H1 (cell line): ENCODE results near the gene JPH2. TPM values are rescaled to one million over a fixed set of nuclear protein-coding genes. Genes with fewer than 3 reads are reported as not detected.

Source experiments
- CTCF ChIA-PET: fragments of 300-600 bp; sonication (Branson Sonifier 250); formaldehyde crosslinking; loops from one replicate; lab custom pipeline; 2021; ENCODE audit not compliant: partially characterized antibody; lab: Charles Lee
- POLR2A ChIA-PET: fragments of 300-600 bp; sonication (Branson Sonifier 250); formaldehyde crosslinking; loops from one replicate; lab custom pipeline; 2021; ENCODE audit warnings: inconsistent platforms; ENCODE audit not compliant: partially characterized antibody; lab: Charles Lee
- DNase-seq, 2 experiments: peaks; one replicate each; pipeline versions ENCODE4 v3.0.0 to v3.0.0-alpha.2; 2010 to 2022; ENCODE audit warnings: low spot score in 2 of 2, low read depth in 1 of 2, mixed read lengths in 1 of 2
- FAIRE-seq: peaks from 2 replicates; lab custom pipeline; 2011; peaks lifted over from hg19 to GRCh38; lab: Jason Lieb, UNC
- H2AFZ ChIP-seq: 2 replicates; pipeline ENCODE4 v1.8.1; 2012; ENCODE audit warnings: low read length, inconsistent platforms
- H2AK5ac ChIP-seq: 2 replicates; pipeline ENCODE4 v1.6.1; 2013; ENCODE audit warnings: low read depth, low read length
- H2BK120ac ChIP-seq: replicated peaks from 2 replicates; pipeline ENCODE3; 2013; ENCODE audit warnings: low read depth, low read length, inconsistent platforms
- H2BK12ac ChIP-seq: 2 replicates; pipeline ENCODE4 v1.6.1; 2013; ENCODE audit warnings: low read depth, low read length
- H2BK15ac ChIP-seq: 2 replicates; pipeline ENCODE4 v1.6.1; 2013; ENCODE audit warnings: low read length
- H2BK20ac ChIP-seq: 2 replicates; pipeline ENCODE4 v1.6.1; 2013; ENCODE audit warnings: low read length
- H2BK5ac ChIP-seq: 2 replicates; pipeline ENCODE4 v1.6.1; 2013; ENCODE audit warnings: low read depth, low read length
- H3K14ac ChIP-seq: 2 replicates; pipeline ENCODE4 v1.6.1; 2013; ENCODE audit warnings: inconsistent platforms; ENCODE audit not compliant: insufficient read length
- H3K18ac ChIP-seq: 2 replicates; pipeline ENCODE4 v1.6.1; 2013; ENCODE audit warnings: low read length; ENCODE audit errors: extremely low read depth
- H3K23ac ChIP-seq: 2 replicates; pipeline ENCODE4 v1.6.1; 2013; ENCODE audit warnings: inconsistent platforms; ENCODE audit not compliant: insufficient read length
- H3K23me2 ChIP-seq: 2 replicates; pipeline ENCODE4 v1.6.1; 2013; ENCODE audit warnings: low read depth, low read length
- H3K27ac ChIP-seq: 2 replicates; pipeline ENCODE4 v1.6.1; 2011; ENCODE audit warnings: low read depth, low read length, inconsistent platforms
- H3K27me3 ChIP-seq, 4 experiments: replicated peaks in 1 of 4; 1 replicate in 1 of 4; 2 replicates in 3 of 4; pipeline versions ENCODE4 v1.6.1 to v1.8.1; 2011 to 2013; ENCODE audit warnings: low read length in 3 of 4, mild to moderate bottlenecking in 3 of 4, inconsistent platforms in 2 of 4, mixed read lengths in 2 of 4, moderate library complexity in 1 of 4; ENCODE audit not compliant: control insufficient read depth in 3 of 4, insufficient read depth in 3 of 4; ENCODE audit errors: extremely low read depth in 1 of 4
- H3K36me3 ChIP-seq, 4 experiments: 2 replicates each; pipeline versions ENCODE4 v1.6.1 to v1.8.1; 2011 to 2013; ENCODE audit warnings: mild to moderate bottlenecking in 4 of 4, low read length in 3 of 4, moderate library complexity in 2 of 4, control low read depth in 1 of 4, inconsistent platforms in 1 of 4; ENCODE audit not compliant: insufficient read depth in 4 of 4, control insufficient read depth in 2 of 4
- H3K4ac ChIP-seq: replicated peaks from 2 replicates; pipeline ENCODE3; 2013; ENCODE audit warnings: low read length, low read depth, mixed read lengths, inconsistent platforms; ENCODE audit not compliant: insufficient read length
- H3K4me1 ChIP-seq, 4 experiments: replicated peaks in 1 of 4; 1 replicate in 1 of 4; 2 replicates in 3 of 4; pipeline versions ENCODE4 v1.6.1 to v1.8.1; 2011 to 2013; ENCODE audit warnings: low read length in 3 of 4, inconsistent platforms in 2 of 4, mixed read lengths in 1 of 4; ENCODE audit not compliant: insufficient read depth in 4 of 4, control insufficient read depth in 3 of 4
- H3K4me2 ChIP-seq, 2 experiments: 2 replicates each; pipeline versions ENCODE4 v1.6.1 to v1.8.1; 2011 to 2013; ENCODE audit warnings: low read depth in 2 of 2, low read length in 2 of 2, control low read depth in 1 of 2, inconsistent platforms in 1 of 2, mild to moderate bottlenecking in 1 of 2; ENCODE audit not compliant: insufficient read depth in 1 of 2
- H3K4me3 ChIP-seq, 4 experiments: fragments of 200-600, 300-600 bp in 1 of 4; sonication (generic), shearing (Covaris generic), sonication (Bioruptor Twin) in 1 of 4; 2 replicates each; pipeline versions ENCODE4 v1.5.1 to v1.8.1; 2011 to 2016; ENCODE audit warnings: low read length in 4 of 4, low read depth in 3 of 4, control low read depth in 2 of 4, inconsistent platforms in 2 of 4, mild to moderate bottlenecking in 2 of 4, mixed read lengths in 1 of 4, moderate library complexity in 1 of 4; ENCODE audit not compliant: insufficient read depth in 2 of 4; ENCODE audit errors: extremely low read depth in 1 of 4
- H3K56ac ChIP-seq: replicated peaks from 2 replicates; pipeline ENCODE3; 2013; ENCODE audit warnings: low read depth, mild to moderate bottlenecking, mixed read lengths, low read length, inconsistent platforms; ENCODE audit not compliant: insufficient read length
- H3K79me1 ChIP-seq: 2 replicates; pipeline ENCODE4 v1.6.1; 2013; ENCODE audit warnings: low read depth, low read length, control low read depth
- H3K79me2 ChIP-seq, 2 experiments: 2 replicates each; pipeline versions ENCODE4 v1.6.1 to v1.8.1; 2012 to 2013; ENCODE audit warnings: low read length in 2 of 2, mild to moderate bottlenecking in 2 of 2, inconsistent platforms in 1 of 2; ENCODE audit not compliant: insufficient read depth in 2 of 2, control insufficient read depth in 1 of 2
- H3K9ac ChIP-seq, 4 experiments: replicated peaks in 1 of 4; 1 replicate in 1 of 4; 2 replicates in 3 of 4; pipeline versions ENCODE4 v1.6.1 to v1.8.1; 2011 to 2013; ENCODE audit warnings: low read depth in 3 of 4, low read length in 3 of 4, control low read depth in 2 of 4, mild to moderate bottlenecking in 2 of 4, moderate library complexity in 2 of 4, inconsistent platforms in 1 of 4; ENCODE audit errors: extremely low read depth in 1 of 4
- H3K9me3 ChIP-seq, 2 experiments: 2 replicates each; pipeline versions ENCODE4 v1.6.1 to v1.8.1; 2012 to 2013; ENCODE audit warnings: mild to moderate bottlenecking in 2 of 2, moderate library complexity in 2 of 2, control low read depth in 1 of 2, inconsistent platforms in 1 of 2, low read depth in 1 of 2, low read length in 1 of 2, mixed read lengths in 1 of 2; ENCODE audit not compliant: insufficient read depth in 2 of 2
- H4K20me1 ChIP-seq, 2 experiments: replicated peaks in 1 of 2; 2 replicates each; pipeline versions ENCODE3 to v1.8.1; 2011 to 2013; ENCODE audit warnings: inconsistent platforms in 2 of 2, low read length in 2 of 2, mild to moderate bottlenecking in 1 of 2; ENCODE audit not compliant: insufficient read depth in 2 of 2, control insufficient read depth in 1 of 2
- H4K5ac ChIP-seq: 2 replicates; pipeline ENCODE4 v1.6.1; 2013; ENCODE audit warnings: low read length, low read depth, mixed read lengths, inconsistent platforms; ENCODE audit not compliant: insufficient read length
- H4K8ac ChIP-seq: 2 replicates; pipeline ENCODE4 v1.8.0; 2013; ENCODE audit warnings: mild to moderate bottlenecking, moderate library complexity, low read length, inconsistent platforms; ENCODE audit not compliant: insufficient read depth; ENCODE audit errors: extremely low read depth
- H4K91ac ChIP-seq: replicated peaks from 2 replicates; pipeline ENCODE3; 2013; ENCODE audit warnings: low read length, mixed read lengths, inconsistent platforms; ENCODE audit not compliant: insufficient read length
- BRCA1 ChIP-seq: IDR thresholded peaks from 2 replicates; pipeline ENCODE4 v1.6.1; 2012; ENCODE audit warnings: low read depth, low read length, improper control_type of control experiment
- CEBPB ChIP-seq: IDR thresholded peaks from 2 replicates; pipeline ENCODE4 v1.6.1; 2012; ENCODE audit warnings: low read depth, low read length
- CREB1 ChIP-seq: IDR thresholded peaks from 2 replicates; pipeline ENCODE4 v1.6.1; 2012; ENCODE audit warnings: inconsistent platforms
- RAD21 ChIP-seq, 2 experiments: IDR thresholded peaks in 1 of 2; conservative IDR thresholded peaks in 1 of 2; 2 replicates each; pipeline ENCODE4 v1.6.1; 2011; ENCODE audit warnings: low read depth in 2 of 2, low read length in 2 of 2, improper control_type of control experiment in 1 of 2, inconsistent platforms in 1 of 2, mild to moderate bottlenecking in 1 of 2, moderate library complexity in 1 of 2
- SRF ChIP-seq: IDR thresholded peaks from 2 replicates; pipeline ENCODE4 v1.6.1; 2011; ENCODE audit warnings: mild to moderate bottlenecking, low read depth, low read length, moderate library complexity
- WGBS, 2 experiments: shearing (Covaris generic) in 1 of 2; methylation state at CpG; one replicate each; pipeline versions ENCODE4 v1.1.6 to v1.1.7; 2013 to 2015; ENCODE audit warnings: low lambda C conversion rate in 2 of 2, mixed read lengths in 2 of 2, inconsistent platforms in 1 of 2, low coverage in 1 of 2, missing lambda C conversion rate in 1 of 2; ENCODE audit not compliant: insufficient replicate concordance in 2 of 2, insufficient coverage in 1 of 2, insufficient read length in 1 of 2; ENCODE audit errors: extremely low coverage in 1 of 2, missing lambda C conversion rate in 1 of 2; 5-methylcytosine and 5-hydroxymethylcytosine counted together
- polyA plus RNA-seq, 7 experiments: library from polyadenylated mRNA; depleted of rRNA in 3 of 7; stranded (reverse) in 5 of 7; unstranded in 2 of 7; fragments of >200 nt in 5 of 7; fragments of 200-250 nt in 2 of 7; gene quantifications; 1 replicate in 5 of 7; 2 replicates in 1 of 7; 4 replicates in 1 of 7; pipeline versions ENCODE4 v1.2.1 to v1.2.3, GENCODE V29; 2011 to 2013; ENCODE audit warnings: missing spikeins in 2 of 7, mixed read lengths in 2 of 7
- total RNA-seq: library from RNA; stranded (reverse); fragmentation: NEBNext Ultra II Directional; extraction: Animal tissue kit (Norgen Biotek cat#: 25700); gene quantifications from 2 replicates; pipeline ENCODE4 v1.2.1, GENCODE V29; 2021
- TF ChIP-seq, protein P1 (sequence below), 3 experiments: IDR thresholded peaks; 1 replicate in 2 of 3; 2 replicates in 1 of 3; pipeline versions ENCODE4 v1.5.1 to v1.6.1; 2011; ENCODE audit warnings: low read length in 3 of 3, mild to moderate bottlenecking in 3 of 3, inconsistent platforms in 2 of 3, low read depth in 1 of 3, moderate library complexity in 1 of 3; ENCODE audit not compliant: insufficient read depth in 1 of 3; ENCODE audit errors: control extremely low read depth in 1 of 3

Gene JPH2
- total and polyA plus RNA-seq, 2 of the 8 experiments (the other 6 are each of a cell fraction or from before 2014, with no cell fraction given): 0.59 to 1.3 TPM

DNA sequence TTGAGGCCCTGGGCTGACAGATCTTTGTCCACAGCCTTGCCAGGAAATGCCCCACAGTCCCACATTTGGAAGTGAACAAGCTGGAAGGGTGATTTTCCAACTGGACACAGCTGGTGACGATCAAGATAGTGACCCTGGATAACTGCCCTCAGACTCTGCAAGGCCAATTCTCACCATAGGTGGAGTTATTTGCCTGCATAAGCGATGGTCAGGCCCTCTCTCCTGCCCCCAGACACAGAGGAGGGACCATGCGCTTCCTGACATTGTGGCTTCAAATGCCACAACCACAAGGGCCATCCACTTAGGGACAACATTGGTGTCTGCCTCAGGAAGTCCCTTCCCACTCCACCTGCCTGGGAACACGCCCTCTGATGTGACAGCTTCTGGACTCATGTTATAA, 96.0 kb downstream of the JPH2 start:
- Histone ChIP-seq H3K4me2 (no peak overlapping the region), H4K91ac (no peak overlapping the region), H4K20me1 (no peaks in the 10 kb centered on the region), H3K14ac (no peak overlapping the region), H3K23me2 (no peaks in the 10 kb centered on the region), H2BK12ac (no peak overlapping the region), H2BK120ac (no peak overlapping the region), H3K36me3 (no peaks in the 10 kb centered on the region), H3K4me3 (no peak overlapping the region), H2BK20ac (no peak overlapping the region), H4K8ac (no peak overlapping the region), H3K27me3 (no peaks in the 10 kb centered on the region), H2BK5ac (no peak overlapping the region), H2AFZ (no peak overlapping the region), H3K23ac (no peak overlapping the region), H4K5ac (no peak overlapping the region), H3K56ac (no peak overlapping the region), H3K27ac (no peak overlapping the region), H3K79me2 (no peaks in the 10 kb centered on the region), H3K79me1 (no peaks in the 10 kb centered on the region; the same call in 1 of the 2 replicates), H3K18ac (no peak overlapping the region), H2AK5ac (no peak overlapping the region), H3K4ac (no peak overlapping the region), H3K4me1 (no peaks in the 10 kb centered on the region), H3K9ac (no peak overlapping the region), H3K9me3 (no peaks in the 10 kb centered on the region), H2BK15ac (no peak overlapping the region)
- CTCF ChIA-PET: interaction anchor here (0.7 to 1.4 kb wide), 7 partner anchors 10 to 552 kb away, joined by 3 to 5 read pairs (median 3); no protein-coding TSS in a partner anchor
- no peak for FAIRE-seq
- 84% methylated on average over 4 of the region's 4 CpGs; no CpG with 5 or more reads in 1 of the 2 experiments for WGBS, 2 experiments
- no peak for DNase-seq
- TF ChIP-seq, protein P1, sequence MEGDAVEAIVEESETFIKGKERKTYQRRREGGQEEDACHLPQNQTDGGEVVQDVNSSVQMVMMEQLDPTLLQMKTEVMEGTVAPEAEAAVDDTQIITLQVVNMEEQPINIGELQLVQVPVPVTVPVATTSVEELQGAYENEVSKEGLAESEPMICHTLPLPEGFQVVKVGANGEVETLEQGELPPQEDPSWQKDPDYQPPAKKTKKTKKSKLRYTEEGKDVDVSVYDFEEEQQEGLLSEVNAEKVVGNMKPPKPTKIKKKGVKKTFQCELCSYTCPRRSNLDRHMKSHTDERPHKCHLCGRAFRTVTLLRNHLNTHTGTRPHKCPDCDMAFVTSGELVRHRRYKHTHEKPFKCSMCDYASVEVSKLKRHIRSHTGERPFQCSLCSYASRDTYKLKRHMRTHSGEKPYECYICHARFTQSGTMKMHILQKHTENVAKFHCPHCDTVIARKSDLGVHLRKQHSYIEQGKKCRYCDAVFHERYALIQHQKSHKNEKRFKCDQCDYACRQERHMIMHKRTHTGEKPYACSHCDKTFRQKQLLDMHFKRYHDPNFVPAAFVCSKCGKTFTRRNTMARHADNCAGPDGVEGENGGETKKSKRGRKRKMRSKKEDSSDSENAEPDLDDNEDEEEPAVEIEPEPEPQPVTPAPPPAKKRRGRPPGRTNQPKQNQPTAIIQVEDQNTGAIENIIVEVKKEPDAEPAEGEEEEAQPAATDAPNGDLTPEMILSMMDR (IDR thresholded peaks at IDR 0.05; ENCODE audit: control extremely low read depth in 1 of 3, insufficient read depth in 1 of 3, low read depth in 1 of 3, low read length in 3 of 3): peak; percentile 0 to 32 (median 24)
- TF ChIP-seq RAD21 (IDR thresholded peaks at IDR 0.05 in 1 of 2, conservative IDR thresholded peaks at IDR 0.05 in 1 of 2; ENCODE audit: low read depth in 2 of 2, low read length in 2 of 2): peak in 1 of 2 experiments; percentile 33; a peak in 2 of 4 replicates
- no peak for TF ChIP-seq CREB1
- TF ChIP-seq BRCA1: no peak
- no peak for TF ChIP-seq SRF
- TF ChIP-seq CEBPB: no peak
- POLR2A ChIA-PET: no interaction called here
